ENCODE results near the gene ARSG. TPM values are rescaled to one million over a fixed set of nuclear protein-coding genes. Genes with fewer than 3 reads are reported as not detected.

ARSG gene
- total and polyA plus RNA-seq, 2 of the 8 experiments (the other 6 are each of a cell fraction or from before 2014, with no cell fraction given) = 3.3 to 4.0 TPM

GRCh38 chr17:68389041-68389440 is 97.7 kb downstream of the ARSG start (continued):
- TF ChIP-seq CHD7 (IDR thresholded peaks at IDR 0.05; ENCODE audit: insufficient replicate concordance, low read length) = no peak
- TF ChIP-seq SP1 (IDR thresholded peaks at IDR 0.05; ENCODE audit: low read depth, low read length) = no peak

Measured in H1 (cell line).